ENCODE results near the gene ASCC3. TPM values are rescaled to one million over a fixed set of nuclear protein-coding genes. Genes with fewer than 3 reads are reported as not detected.

The ASCC3 gene
- total RNA-seq, 2 donors from 2014 or later: 35.7 to 56.2 TPM

DNA sequence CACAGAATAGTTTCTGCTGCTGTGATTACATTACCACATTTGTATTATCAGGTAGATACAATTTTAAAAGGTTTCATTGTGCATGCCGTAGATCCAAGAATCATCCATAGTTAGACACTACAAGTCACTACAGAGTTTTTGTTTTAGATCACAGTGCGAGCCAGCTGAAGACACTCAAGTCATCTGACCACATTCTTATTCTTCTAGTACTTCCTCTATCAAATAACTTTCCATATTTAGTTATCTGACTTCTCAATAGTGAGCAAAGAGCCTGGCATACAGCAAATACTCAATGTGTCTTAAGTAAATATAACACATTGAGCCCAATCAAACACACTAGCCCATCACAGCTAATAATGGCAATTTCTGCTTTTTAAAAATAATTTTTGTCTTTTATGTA is 195.4 kb downstream of the ASCC3 start:
- no peak overlapping the region for H3K27ac ChIP-seq
- no peak for ATAC-seq (ENCODE audit: insufficient number of reproducible peaks, low FRiP score, low read depth)
- TF ChIP-seq CTCF (IDR thresholded peaks at IDR 0.05): no peak
- no peaks in the 10 kb centered on the region for H3K9me3 ChIP-seq
- no peaks in the 10 kb centered on the region for H3K4me1 ChIP-seq (ENCODE audit: control insufficient read depth in 1 of 2, low read depth in 2 of 2)
- H3K27me3 ChIP-seq (replicated peaks; ENCODE audit: insufficient read depth): peaks cover 3% of the 10 kb centered on the region
- DNase-seq (ENCODE audit: low spot score): no peak
- no peaks in the 10 kb centered on the region for H3K36me3 ChIP-seq
- no peak overlapping the region for H3K4me3 ChIP-seq

GRCh38 chr6:100680163-100680562 is 201.0 kb downstream of the ASCC3 start:
- DNase-seq (ENCODE audit: low spot score) (no peak), ATAC-seq (ENCODE audit: insufficient number of reproducible peaks, low FRiP score, low read depth) (no peak)
- H3K27me3 ChIP-seq (replicated peaks; ENCODE audit: insufficient read depth): no peaks in the 10 kb centered on the region
- no peak for TF ChIP-seq CTCF (IDR thresholded peaks at IDR 0.05)
- no peaks in the 10 kb centered on the region for H3K4me1 ChIP-seq (ENCODE audit: control insufficient read depth in 1 of 2, low read depth in 2 of 2)
- no peaks in the 10 kb centered on the region for H3K9me3 ChIP-seq
- no peak overlapping the region for H3K27ac ChIP-seq
- no peaks in the 10 kb centered on the region for H3K36me3 ChIP-seq
- H3K4me3 ChIP-seq: no peak overlapping the region

GRCh38 chr6:100678027-100678426 is 203.1 kb downstream of the ASCC3 start:
- Histone ChIP-seq H3K27me3 (replicated peaks; ENCODE audit: insufficient read depth) (no peaks in the 10 kb centered on the region), H3K36me3 (no peaks in the 10 kb centered on the region), H3K4me1 (ENCODE audit: control insufficient read depth in 1 of 2, low read depth in 2 of 2) (no peaks in the 10 kb centered on the region), H3K9me3 (no peaks in the 10 kb centered on the region), H3K27ac (no peak overlapping the region), H3K4me3 (no peak overlapping the region)
- DNase-seq (ENCODE audit: low spot score) (no peak), ATAC-seq (ENCODE audit: insufficient number of reproducible peaks, low FRiP score, low read depth) (no peak)
- no peak for TF ChIP-seq CTCF (IDR thresholded peaks at IDR 0.05)

DNA sequence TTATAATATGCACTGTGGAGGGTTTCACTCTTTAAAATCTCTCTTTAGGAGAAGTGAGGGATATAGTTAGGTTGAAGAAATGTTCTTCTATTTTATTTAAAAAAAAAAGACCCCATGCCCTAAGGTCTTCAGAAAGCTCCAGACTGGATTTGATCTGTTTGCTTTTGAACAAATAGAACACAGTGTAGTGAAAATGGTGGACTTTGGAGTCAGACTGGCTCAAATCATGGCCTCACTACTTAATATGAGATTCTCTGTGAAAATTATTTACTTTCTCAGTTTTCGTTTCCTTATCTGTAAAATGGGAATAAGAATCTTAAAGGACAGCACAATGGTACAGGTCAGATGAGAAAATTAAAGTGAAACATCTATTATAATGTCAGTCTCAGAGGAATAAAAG is 203.9 kb downstream of the ASCC3 start:
- Histone ChIP-seq H3K4me1 (ENCODE audit: control insufficient read depth in 1 of 2, low read depth in 2 of 2) (no peaks in the 10 kb centered on the region), H3K27ac (no peak overlapping the region)
- ATAC-seq (ENCODE audit: insufficient number of reproducible peaks, low FRiP score, low read depth): no peak

DNA sequence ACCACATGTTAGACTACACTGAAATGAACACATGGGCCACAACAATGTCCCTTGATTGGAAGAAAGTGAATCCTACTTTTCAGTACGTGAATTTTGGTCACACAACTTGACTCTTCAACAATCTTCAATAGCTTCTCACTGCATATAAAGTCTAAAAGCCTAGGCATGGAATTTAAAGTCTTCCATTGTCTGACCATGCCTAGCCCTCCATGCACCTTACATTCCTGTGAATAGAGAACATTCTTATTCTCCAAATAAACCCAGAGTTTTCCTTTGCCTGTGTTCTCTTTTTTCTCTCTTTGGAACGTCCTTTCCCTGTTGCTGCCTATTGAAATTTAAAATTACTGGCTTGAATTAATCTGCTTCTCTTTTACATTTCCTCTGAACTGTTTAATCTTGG is 207.5 kb downstream of the ASCC3 start:
- H3K27me3 ChIP-seq (replicated peaks; ENCODE audit: insufficient read depth): no peaks in the 10 kb centered on the region
- no peaks in the 10 kb centered on the region for H3K9me3 ChIP-seq

More for the DNA sequence above, 203.9 kb downstream of the ASCC3 start:
- Histone ChIP-seq H3K27me3 (replicated peaks; ENCODE audit: insufficient read depth) (no peaks in the 10 kb centered on the region), H3K9me3 (no peaks in the 10 kb centered on the region), H3K4me3 (no peak overlapping the region), H3K36me3 (no peaks in the 10 kb centered on the region)
- no peak for TF ChIP-seq CTCF (IDR thresholded peaks at IDR 0.05)
- DNase-seq (ENCODE audit: low spot score): no peak

More for the DNA sequence above, 207.5 kb downstream of the ASCC3 start:
- Histone ChIP-seq H3K4me3 (no peak overlapping the region), H3K36me3 (no peaks in the 10 kb centered on the region), H3K4me1 (ENCODE audit: control insufficient read depth in 1 of 2, low read depth in 2 of 2) (no peaks in the 10 kb centered on the region), H3K27ac (no peak overlapping the region)
- no peak for ATAC-seq (ENCODE audit: insufficient number of reproducible peaks, low FRiP score, low read depth)
- no peak for DNase-seq (ENCODE audit: low spot score)
- TF ChIP-seq CTCF (IDR thresholded peaks at IDR 0.05): no peak

Measured in thoracic aorta (tissue), 2 donors.